Measurements from ENCODE around the gene SPATS1.
"Not testable (repeated sequence)": the region's sequence is repeated elsewhere in the genome, so short reads cannot be mapped to it uniquely, and the experiment has no call there.

SPATS1 gene

GRCh38 chr6:44342052-44342451 is 398 bp upstream of the SPATS1 start:
- no peak overlapping the region for H3K4me3 ChIP-seq (ENCODE audit: low read depth, low read length)
- TF ChIP-seq, protein P1, sequence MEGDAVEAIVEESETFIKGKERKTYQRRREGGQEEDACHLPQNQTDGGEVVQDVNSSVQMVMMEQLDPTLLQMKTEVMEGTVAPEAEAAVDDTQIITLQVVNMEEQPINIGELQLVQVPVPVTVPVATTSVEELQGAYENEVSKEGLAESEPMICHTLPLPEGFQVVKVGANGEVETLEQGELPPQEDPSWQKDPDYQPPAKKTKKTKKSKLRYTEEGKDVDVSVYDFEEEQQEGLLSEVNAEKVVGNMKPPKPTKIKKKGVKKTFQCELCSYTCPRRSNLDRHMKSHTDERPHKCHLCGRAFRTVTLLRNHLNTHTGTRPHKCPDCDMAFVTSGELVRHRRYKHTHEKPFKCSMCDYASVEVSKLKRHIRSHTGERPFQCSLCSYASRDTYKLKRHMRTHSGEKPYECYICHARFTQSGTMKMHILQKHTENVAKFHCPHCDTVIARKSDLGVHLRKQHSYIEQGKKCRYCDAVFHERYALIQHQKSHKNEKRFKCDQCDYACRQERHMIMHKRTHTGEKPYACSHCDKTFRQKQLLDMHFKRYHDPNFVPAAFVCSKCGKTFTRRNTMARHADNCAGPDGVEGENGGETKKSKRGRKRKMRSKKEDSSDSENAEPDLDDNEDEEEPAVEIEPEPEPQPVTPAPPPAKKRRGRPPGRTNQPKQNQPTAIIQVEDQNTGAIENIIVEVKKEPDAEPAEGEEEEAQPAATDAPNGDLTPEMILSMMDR (IDR thresholded peaks at IDR 0.05; ENCODE audit: borderline replicate concordance, insufficient read depth, low read depth, low read length), result no peak

DNA sequence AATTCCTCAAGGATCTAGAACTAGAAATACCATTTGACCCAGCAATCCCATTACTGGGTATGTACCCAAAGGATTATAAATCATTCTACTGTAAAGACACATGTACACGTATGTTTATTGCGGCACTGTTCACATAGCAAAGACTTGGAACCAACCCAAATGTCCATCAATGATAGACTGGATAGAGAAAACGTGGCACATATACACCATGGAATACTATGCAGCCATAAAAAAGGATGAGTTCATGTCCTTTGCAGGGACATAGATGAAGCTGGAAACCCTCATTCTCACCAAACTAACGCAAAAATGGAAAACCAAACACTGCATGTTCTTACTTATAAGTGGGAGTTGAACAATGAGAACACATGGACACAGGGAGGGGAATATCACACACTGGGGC is 4.4 kb downstream of the SPATS1 start:
- H3K4me3 ChIP-seq (ENCODE audit: low read depth, low read length), result not testable (repeated sequence)

DNA sequence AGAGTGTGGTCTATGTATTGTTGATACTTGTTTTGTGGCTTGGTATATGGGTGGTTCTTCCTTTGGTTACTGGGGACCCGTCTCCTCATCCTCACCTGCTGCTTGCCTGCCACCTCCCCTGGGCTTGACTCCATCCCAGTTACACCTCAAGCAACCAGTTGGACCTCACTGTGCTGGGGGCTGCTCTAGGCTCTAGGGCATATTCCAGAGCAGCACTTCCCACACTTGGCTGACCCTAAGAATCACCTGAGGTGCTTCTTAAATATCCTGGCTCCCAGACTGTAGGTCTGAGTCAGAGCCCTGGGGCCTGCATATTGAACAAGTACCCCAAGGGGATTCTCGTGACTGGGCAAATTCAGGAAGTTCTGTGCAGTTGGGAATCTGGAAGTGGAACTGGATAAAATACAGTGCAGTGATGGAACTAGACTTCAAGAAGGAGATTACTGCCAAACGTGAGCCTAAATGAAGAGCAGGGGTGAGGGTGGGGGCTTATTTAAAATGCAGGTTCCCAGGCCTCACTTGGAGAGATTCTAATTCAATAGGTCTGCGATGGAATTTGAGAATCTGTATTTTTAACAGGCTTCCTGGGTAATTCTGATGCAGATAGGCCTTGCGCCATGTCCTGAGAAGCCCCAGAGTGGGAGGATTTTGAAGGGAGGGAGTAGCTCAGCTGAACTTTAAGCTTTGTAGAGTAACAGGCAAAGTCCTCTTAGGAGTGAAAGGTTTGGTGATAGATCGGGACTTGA is 7.6 kb downstream of the SPATS1 start:
- TF ChIP-seq, protein P1 (IDR thresholded peaks at IDR 0.05; ENCODE audit: borderline replicate concordance, insufficient read depth, low read depth, low read length), result no peak

DNA sequence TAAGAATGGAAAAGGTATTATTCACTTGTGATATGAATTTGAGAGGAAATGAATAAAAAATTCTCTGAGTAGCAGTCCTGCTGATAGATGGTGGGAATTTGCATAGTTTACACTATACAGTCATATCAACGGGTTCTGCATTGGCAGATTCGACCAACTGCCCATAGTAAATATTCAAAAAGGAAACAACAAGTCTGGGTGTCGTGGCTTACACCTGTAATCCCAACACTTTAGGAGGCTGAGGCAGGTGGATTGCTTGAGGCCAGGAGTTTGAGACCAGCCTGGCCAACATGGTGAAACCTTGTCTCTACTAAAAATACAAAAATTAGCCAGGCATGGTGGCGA is 8.2 kb downstream of the SPATS1 start:
- H3K4me3 ChIP-seq (ENCODE audit: low read depth, low read length), result not testable (repeated sequence)

More for the DNA sequence above, 7.6 kb downstream of the SPATS1 start:
- H3K4me3 ChIP-seq (ENCODE audit: low read depth, low read length), result no peak overlapping the region

DNA sequence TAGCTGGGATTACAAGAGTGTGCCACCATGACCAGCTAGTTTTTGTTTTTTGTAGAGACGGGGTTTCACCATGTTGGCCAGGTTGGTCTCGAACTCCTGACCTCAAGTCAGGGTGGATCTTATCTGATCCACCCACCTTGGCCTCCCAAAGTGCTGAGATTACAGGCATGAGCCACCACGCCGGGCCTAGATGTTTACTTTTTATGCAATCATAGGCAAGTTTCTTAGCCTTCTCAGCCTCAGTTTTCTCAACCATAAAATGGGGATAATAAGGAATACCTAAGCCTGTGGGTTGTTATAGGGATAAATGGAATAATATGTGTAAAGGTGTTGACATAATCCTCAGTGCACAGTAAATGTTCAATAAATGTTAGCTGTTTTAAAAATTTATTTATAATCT is 9.8 kb downstream of the SPATS1 start:
- TF ChIP-seq, protein P1 (IDR thresholded peaks at IDR 0.05; ENCODE audit: borderline replicate concordance, insufficient read depth, low read depth, low read length), result no peak
- H3K4me3 ChIP-seq (ENCODE audit: low read depth, low read length), result no peak overlapping the region

DNA sequence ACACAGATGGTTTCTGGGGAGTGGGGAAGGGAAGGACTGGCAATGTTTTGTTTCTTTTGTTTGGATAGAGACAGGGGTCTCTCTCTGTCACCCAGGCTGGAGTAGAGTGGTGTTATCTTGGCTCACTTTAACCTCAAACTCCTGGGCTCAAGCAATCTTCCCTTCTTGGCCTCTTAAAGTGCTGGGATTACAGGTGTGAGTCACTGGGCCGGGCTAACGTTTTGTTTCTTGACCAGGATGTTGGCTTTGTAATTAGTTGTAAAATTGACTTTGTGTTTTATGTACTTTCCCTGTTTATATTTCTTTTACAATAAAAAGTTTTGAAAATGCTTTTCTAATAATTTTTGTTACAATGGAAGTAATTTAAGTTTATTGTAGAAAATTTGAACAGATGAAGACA is 10.9 kb downstream of the SPATS1 start:
- TF ChIP-seq, protein P1 (IDR thresholded peaks at IDR 0.05; ENCODE audit: borderline replicate concordance, insufficient read depth, low read depth, low read length), result no peak

DNA sequence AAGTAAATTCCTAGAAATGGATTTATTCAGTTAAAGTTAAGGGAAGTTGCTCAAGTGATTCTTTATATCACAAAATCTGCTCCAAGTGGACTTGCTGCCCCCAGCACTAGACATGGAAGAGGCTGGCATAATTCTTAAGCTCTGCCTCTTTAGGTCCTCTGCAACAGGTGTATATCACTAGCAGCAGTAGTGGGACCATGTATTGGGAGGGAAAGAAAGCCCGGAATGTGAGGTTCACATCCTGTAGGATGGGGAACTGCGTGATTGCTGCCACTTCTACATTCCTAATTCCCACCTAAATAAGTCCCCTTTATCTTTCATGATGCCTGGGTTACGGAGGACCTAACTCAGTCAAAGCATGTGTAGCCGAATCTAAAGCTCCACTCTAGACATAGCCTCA is 13.2 kb downstream of the SPATS1 start:
- no peak overlapping the region for H3K4me3 ChIP-seq (ENCODE audit: low read depth, low read length)
- TF ChIP-seq, protein P1 (IDR thresholded peaks at IDR 0.05; ENCODE audit: borderline replicate concordance, insufficient read depth, low read depth, low read length), result no peak

More for the DNA sequence above, 10.9 kb downstream of the SPATS1 start:
- no peak overlapping the region for H3K4me3 ChIP-seq (ENCODE audit: low read depth, low read length)

- H3K4me3 ChIP-seq (ENCODE audit: low read depth, low read length), result no peak overlapping the region
- TF ChIP-seq, protein P1 (IDR thresholded peaks at IDR 0.05; ENCODE audit: borderline replicate concordance, insufficient read depth, low read depth, low read length), result no peak
Observed at GRCh38 chr6:44356487-44356886, 14.0 kb downstream of the SPATS1 start.
